Astrocyte (in vitro differentiated cells and primary cell): Measurements from ENCODE around the gene ADARB2.

ENCODE experiments used
- CTCF ChIP-seq: IDR thresholded peaks from 2 replicates; pipeline ENCODE4 v1.5.1; 2011; ENCODE audit warnings: low read depth, mild to moderate bottlenecking, inconsistent platforms, low read length, moderate library complexity; ENCODE audit not compliant: insufficient read depth
- EZH2 ChIP-seq: IDR thresholded peaks from 2 replicates; pipeline ENCODE4 v1.6.1; 2012; ENCODE audit warnings: mild to moderate bottlenecking, low read length, inconsistent platforms; ENCODE audit not compliant: insufficient read depth

- TF ChIP-seq CTCF (no peak), EZH2 (no peak)
These were observed 594.7 kb downstream of the ADARB2 start for GRCh38 chr10:1142596-1142995.
